ENCODE measurements around the gene UCP2. TPM values are rescaled to one million over a fixed set of nuclear protein-coding genes. Genes with fewer than 3 reads are reported as not detected.

Gene UCP2
- total and polyA plus RNA-seq, 7 donors, result 23.8 to 117 (median 37.2) TPM

DNA sequence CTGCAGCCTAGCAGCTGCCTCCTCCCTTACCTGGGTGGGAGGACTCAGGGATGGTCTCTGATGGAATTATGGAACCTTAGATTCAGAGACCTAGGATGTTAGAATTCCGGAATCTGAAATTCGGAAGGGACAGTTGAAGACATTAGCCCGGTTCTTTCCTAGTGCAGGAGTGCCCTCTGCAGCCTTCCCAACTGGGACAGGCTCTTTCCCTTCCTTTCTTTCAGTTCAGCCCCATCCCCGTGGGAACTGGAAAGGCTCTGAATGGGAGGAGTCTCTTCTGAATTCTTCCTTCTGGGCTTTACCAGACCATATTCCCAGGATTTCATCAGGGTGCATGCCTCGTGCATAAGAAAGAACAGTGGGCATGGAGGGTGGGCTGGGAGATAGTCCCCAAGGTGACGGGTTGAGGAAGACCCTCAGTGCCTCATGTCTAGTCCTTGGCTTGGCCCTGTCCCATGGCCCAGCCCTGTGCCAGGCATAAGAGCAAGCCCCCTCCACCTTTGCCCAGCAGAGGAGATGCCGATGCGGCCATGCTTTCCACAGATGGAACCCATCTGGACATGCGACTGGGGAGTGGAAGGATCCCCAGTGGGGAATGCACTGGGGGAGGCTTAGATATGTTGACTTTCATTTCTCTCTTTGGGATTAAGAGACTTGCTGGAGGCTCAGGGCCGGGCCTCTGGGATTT, 17.4 kb downstream of the UCP2 start:
- no peak for DNase-seq
- Histone ChIP-seq H3K9me3 (no peaks in the 10 kb centered on the region), H3K36me3 (no peaks in the 10 kb centered on the region), H3K27me3 (peaks cover 0 to 6% (median 0%) of the 10 kb centered on the region in 3 donors), H3K4me1 (peaks cover 0 to 9% (median 5%) of the 10 kb centered on the region in 4 donors), H3K4me3 (no peak overlapping the region), H3K27ac (no peak overlapping the region)
- TF ChIP-seq EP300 (IDR thresholded peaks at IDR 0.05), result no peak
- TF ChIP-seq POLR2AphosphoS5 (IDR thresholded peaks at IDR 0.05), result no peak
- TF ChIP-seq, protein P1, sequence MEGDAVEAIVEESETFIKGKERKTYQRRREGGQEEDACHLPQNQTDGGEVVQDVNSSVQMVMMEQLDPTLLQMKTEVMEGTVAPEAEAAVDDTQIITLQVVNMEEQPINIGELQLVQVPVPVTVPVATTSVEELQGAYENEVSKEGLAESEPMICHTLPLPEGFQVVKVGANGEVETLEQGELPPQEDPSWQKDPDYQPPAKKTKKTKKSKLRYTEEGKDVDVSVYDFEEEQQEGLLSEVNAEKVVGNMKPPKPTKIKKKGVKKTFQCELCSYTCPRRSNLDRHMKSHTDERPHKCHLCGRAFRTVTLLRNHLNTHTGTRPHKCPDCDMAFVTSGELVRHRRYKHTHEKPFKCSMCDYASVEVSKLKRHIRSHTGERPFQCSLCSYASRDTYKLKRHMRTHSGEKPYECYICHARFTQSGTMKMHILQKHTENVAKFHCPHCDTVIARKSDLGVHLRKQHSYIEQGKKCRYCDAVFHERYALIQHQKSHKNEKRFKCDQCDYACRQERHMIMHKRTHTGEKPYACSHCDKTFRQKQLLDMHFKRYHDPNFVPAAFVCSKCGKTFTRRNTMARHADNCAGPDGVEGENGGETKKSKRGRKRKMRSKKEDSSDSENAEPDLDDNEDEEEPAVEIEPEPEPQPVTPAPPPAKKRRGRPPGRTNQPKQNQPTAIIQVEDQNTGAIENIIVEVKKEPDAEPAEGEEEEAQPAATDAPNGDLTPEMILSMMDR (IDR thresholded peaks at IDR 0.05), result no peak
- no peak for TF ChIP-seq POLR2A (IDR thresholded peaks at IDR 0.05)
- WGBS, 2 donors, result 71 to 74% methylated on average over 10 of the region's 10 CpGs
- intact Hi-C loops (cut with DNase I), result loop anchor here (10.0 kb wide), 1 partner anchor 130 kb away; no protein-coding TSS in a partner anchor

DNA sequence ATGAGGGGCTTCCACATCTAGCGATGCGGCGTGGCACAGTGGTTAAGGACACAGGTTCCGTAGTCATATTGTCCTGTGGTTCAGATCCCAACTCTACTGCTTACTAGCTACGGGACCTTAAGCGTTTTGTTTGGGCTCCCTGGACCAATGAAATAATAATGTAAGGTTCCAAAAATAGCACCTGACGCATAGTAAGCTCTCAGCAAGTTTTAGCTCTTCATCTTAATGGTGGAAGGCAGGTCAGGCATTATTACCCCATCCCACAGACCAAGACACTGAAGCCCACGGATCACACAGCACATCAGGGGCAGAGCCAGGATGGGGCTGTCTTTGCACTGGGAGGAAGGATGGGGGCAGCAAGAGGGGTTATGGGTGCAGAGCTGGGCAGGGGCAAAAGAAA, 18.8 kb downstream of the UCP2 start:
- H3K4me1 ChIP-seq, result peaks cover 0 to 9% (median 5%) of the 10 kb centered on the region in 4 donors
- no peak for TF ChIP-seq POLR2AphosphoS5 (IDR thresholded peaks at IDR 0.05)
- TF ChIP-seq, protein P1 (IDR thresholded peaks at IDR 0.05), result no peak
- TF ChIP-seq EP300 (IDR thresholded peaks at IDR 0.05), result no peak
- no peak for TF ChIP-seq POLR2A (IDR thresholded peaks at IDR 0.05)
- H3K9me3 ChIP-seq, result no peaks in the 10 kb centered on the region
- 84% methylated on average over 8 of the region's 8 CpGs for WGBS, 2 donors
- DNase-seq, result peak; percentile 10
- H3K4me3 ChIP-seq, result no peak overlapping the region
- H3K36me3 ChIP-seq, result no peaks in the 10 kb centered on the region
- intact Hi-C loops (cut with DNase I), result loop anchor here (1.0 to 10.0 kb wide), 2 partner anchors 54 to 131 kb away; no protein-coding TSS in a partner anchor
- H3K27me3 ChIP-seq, result peaks cover 0 to 6% (median 0%) of the 10 kb centered on the region in 3 donors
- no peak overlapping the region for H3K27ac ChIP-seq

DNA sequence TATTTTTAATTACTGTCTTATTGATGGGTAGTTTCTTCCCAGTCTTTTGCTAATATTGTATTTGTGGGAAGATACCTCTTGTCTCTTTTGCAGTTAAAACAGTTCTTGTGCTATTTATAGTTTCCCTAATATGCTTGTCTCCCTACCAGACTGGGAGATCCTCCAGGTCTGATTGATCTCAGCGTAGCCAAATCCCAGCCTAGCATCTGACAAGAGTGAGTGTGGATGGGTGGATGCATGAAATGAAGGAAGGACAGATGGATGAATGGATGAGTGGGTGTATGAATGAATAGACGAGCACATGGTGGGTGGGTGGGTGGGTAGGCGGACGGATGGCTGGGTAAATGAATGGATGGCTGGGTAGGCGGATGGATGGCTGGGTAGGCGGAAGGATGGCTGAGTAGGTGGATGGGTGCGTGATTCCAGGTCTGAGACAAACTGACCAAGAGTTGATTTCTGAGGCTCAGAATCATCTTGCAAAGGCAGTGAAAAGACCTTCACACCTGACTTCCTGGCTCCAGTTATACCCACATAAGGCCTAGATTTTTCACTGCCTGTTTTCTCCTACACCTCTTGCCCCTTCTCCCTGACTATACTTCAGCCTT, 20.4 kb downstream of the UCP2 start:
- Histone ChIP-seq H3K27ac (no peak overlapping the region), H3K27me3 (peaks cover 0 to 8% (median 0%) of the 10 kb centered on the region in 3 donors), H3K9me3 (no peaks in the 10 kb centered on the region), H3K4me3 (no peak overlapping the region), H3K36me3 (no peaks in the 10 kb centered on the region), H3K4me1 (peaks cover 0 to 9% (median 5%) of the 10 kb centered on the region in 4 donors)
- TF ChIP-seq EP300 (IDR thresholded peaks at IDR 0.05), result no peak
- TF ChIP-seq, protein P1 (IDR thresholded peaks at IDR 0.05), result no peak
- no peak for TF ChIP-seq POLR2A (IDR thresholded peaks at IDR 0.05)
- no peak for TF ChIP-seq POLR2AphosphoS5 (IDR thresholded peaks at IDR 0.05)
- intact Hi-C loops (cut with DNase I), result loop anchor here (10.0 kb wide), 1 partner anchor 133 kb away; no protein-coding TSS in a partner anchor
- 86 to 88% methylated on average over 7 of the region's 7 CpGs for WGBS, 2 donors
- no peak for DNase-seq

DNA sequence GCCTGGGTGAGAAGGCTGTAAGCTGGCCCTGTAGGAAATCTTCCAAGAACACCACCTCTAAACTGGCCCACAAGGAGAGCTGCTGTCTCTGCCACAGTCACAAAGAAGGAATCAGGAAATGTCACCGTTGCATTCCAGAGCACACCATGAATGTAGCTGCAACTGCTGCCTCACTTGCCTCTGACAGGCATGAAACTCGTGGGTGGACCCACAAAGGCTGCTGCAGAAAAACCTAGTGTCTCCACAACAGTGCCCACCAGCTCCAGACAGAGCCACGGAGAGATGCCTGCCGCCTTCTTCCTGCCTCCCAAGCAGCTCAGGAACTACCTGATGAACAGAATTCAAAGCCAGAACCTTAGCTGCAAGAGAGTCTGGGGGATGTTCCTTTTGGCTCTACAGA, 21.3 kb downstream of the UCP2 start:
- no peak overlapping the region for H3K4me3 ChIP-seq
- H3K9me3 ChIP-seq, result no peaks in the 10 kb centered on the region
- no peak for TF ChIP-seq EP300 (IDR thresholded peaks at IDR 0.05)
- TF ChIP-seq POLR2A (IDR thresholded peaks at IDR 0.05), result no peak
- TF ChIP-seq POLR2AphosphoS5 (IDR thresholded peaks at IDR 0.05), result no peak
- TF ChIP-seq, protein P1 (IDR thresholded peaks at IDR 0.05), result no peak
- 73 to 79% methylated on average over 4 of the region's 4 CpGs for WGBS, 2 donors
- peaks cover 0 to 17% (median 0%) of the 10 kb centered on the region in 3 donors for H3K27me3 ChIP-seq
- peaks cover 0 to 9% (median 5%) of the 10 kb centered on the region in 4 donors for H3K4me1 ChIP-seq
- no peaks in the 10 kb centered on the region for H3K36me3 ChIP-seq
- no peak overlapping the region for H3K27ac ChIP-seq
- no peak for DNase-seq
- intact Hi-C loops (cut with DNase I), result loop anchor here (10.0 kb wide), 1 partner anchor 133 kb away; no protein-coding TSS in a partner anchor
